HG03342 (cell line): Measurements from ENCODE around the gene FNDC10.

Source experiments
- ATAC-seq: cut with Tn5 transposase; IDR thresholded peaks from one replicate; pipeline ENCODE4 v1.9.1; 2021; ENCODE audit warnings: mild to moderate bottlenecking, moderate library complexity; ENCODE audit not compliant: unreplicated experiment

The FNDC10 gene

DNA sequence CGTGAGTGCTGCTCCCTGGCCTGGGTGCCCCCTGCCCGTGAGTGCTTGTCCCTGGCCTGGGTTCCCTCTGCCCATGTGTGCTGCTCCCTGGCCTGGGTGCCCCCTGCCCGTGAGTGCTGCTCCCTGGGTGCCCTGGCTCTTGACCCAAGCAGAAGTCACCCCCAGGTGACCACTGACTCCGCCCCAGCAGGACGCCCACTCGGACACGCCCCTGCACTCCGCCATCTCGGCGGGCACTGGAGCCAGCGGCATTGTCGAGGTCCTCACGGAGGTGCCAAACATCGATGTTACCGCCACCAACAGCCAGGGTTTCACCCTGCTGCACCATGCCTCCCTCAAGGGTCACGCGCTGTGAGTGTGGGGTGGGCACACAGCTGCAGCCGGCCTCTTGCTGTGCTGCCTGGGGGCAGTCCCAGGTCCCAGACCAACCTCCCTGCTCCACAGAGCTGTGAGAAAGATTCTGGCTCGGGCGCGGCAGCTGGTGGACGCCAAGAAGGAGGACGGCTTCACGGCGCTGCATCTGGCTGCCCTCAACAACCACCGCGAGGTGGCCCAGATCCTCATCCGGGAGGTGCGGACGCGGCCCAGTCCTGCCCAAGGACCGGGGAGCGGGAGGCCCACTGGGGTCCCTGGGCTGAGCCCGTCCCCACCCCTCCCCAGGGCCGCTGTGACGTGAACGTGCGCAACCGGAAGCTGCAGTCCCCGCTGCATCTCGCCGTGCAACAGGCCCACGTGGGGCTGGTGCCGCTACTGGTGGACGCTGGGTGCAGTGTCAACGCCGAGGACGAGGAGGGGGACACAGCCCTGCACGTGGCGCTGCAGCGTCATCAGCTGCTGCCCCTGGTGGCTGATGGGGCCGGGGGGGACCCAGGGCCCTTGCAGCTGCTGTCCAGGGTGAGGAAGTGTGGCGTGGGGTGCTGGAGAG lies 28.2 kb upstream of the FNDC10 start:
- ATAC-seq: no peak

DNA sequence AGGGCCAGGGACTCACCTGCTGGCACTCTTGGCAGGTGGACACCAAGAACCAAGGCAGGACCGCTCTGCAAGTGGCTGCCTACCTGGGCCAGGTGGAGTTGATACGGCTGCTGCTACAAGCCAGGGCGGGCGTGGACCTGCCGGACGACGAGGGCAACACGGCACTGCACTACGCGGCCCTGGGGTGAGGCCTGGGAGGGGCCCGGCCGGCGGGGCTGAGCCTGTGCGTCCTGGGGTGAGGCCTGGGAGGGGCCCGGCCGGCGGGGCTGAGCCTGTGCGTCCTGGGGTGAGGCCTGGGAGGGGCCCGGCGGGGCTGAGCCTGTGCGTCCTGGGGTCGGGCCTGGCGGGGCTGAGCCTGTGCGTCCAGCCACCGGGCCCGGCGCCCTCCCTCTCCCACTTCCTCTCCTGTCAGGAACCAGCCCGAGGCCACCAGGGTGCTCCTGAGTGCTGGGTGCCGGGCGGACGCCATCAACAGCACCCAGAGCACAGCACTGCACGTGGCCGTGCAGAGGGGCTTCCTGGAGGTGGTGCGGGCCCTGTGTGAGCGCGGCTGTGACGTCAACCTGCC lies 27.4 kb upstream of the FNDC10 start:
- ATAC-seq: no peak

DNA sequence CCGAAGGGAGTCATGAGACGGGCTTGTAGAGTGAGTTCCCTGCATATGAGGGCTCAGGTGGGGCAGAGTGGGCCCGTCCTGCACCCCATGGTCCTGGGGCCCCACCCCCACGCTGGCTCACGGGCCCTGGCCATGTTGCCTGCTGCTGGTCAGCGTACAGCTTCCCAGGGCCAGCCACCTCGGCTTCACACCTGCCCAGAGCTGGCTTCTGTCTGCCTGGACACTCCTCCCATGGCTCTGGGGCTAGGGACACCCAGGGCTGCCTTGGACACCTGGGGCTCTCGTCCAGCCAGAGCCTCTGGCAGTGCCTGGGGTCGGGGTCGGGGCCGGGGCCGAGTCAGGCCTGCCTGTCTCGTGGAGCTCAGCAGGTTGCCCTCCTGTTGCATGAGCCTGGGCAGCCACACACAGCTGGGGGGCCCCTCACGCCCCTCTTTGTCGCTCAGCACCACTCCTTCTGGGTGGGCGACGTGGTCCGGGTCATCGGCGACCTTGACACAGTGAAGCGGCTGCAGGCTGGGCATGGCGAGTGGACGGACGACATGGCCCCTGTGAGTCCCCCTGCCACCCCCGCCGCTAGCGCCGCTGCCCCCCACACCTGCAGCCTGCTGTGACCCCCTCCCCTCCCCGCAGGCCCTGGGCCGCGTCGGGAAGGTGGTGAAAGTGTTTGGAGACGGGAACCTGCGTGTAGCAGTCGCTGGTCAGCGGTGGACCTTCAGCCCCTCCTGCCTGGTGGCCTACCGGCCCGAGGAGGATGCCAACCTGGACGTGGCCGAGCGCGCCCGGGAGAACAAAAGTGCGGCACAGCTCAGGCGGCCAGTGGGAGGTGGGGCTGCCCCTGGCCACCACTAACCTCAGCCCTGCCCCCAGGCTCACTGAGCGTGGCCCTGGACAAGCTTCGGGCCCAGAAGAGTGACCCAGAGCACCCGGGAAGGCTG lies 26.5 kb upstream of the FNDC10 start:
- no peak for ATAC-seq

DNA sequence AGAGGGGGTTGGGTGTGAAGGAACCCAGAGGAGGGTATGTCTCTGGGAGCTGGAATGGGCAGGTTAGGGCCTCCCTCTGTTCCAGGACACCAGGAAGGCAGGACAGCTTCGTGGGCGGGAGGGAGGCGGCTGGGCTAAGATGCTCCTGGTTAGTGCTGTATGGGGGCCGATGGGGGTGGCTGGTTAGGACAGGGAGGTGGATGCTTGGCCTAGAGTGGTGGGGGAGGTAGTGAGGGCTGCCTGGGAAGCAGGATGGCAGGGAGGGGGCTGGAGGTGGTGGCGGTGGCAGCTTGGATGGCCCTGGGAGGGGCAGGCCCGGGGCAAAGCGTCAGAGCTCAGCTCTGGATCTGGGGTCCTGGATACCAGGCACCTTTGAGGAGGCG lies 25.9 kb upstream of the FNDC10 start:
- ATAC-seq: no peak

DNA sequence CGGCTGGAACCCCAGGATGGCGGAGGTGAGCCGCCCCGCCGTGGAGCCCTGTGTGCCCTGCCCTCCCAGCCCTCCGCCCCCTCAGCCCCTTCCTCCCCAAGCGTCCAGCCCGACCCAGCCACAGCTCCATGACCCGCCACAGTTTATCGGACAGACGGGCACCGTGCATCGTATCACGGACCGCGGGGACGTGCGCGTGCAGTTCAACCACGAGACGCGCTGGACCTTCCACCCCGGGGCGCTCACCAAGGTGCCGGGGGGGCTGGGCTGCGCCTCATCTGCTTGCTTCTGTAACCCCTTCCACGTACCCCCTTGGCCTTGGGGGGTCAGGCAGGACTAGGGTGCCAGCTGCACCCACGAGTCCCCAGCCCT lies 25.5 kb upstream of the FNDC10 start:
- no peak for ATAC-seq

DNA sequence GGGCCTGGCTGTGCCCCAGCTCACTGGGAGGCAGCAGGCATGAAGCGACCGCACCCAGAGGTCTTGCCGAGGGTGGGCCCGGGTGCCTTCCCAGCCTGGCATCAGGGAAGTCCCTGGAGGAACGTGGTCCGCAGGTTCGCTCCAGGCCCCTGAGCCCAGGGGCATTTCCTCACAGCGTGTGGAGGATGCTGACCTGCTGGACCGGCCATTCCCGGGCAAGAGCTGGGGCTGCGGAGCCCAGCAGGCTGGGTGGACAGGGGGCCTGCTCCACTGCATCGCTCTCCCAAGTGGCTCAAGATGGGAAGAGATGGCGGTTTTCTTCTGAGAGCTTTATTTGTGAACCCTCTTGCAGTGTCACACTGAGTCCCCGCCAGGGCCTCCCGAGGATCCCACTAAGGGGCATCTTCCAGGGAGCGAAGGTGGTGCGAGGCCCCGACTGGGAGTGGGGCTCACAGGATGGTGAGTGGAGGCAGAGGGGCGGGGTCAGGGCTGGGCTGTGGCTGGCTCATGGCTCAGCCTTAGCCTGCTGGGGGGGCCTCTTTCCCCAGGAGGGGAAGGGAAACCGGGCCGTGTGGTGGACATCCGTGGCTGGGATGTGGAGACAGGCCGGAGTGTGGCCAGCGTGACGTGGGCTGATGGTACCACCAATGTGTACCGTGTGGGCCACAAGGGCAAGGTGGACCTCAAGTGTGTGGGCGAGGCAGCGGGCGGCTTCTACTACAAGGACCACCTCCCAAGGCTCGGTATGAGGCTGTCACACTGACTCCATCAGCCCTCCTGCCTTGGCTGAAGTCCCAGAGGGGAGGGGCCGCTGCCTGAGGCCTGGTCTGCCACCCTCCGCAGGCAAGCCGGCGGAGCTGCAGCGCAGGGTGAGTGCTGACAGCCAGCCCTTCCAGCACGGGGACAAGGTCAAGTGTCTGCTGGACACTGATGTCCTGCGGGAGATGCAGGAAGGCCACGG lies 24.8 kb upstream of the FNDC10 start:
- ATAC-seq: no peak

DNA sequence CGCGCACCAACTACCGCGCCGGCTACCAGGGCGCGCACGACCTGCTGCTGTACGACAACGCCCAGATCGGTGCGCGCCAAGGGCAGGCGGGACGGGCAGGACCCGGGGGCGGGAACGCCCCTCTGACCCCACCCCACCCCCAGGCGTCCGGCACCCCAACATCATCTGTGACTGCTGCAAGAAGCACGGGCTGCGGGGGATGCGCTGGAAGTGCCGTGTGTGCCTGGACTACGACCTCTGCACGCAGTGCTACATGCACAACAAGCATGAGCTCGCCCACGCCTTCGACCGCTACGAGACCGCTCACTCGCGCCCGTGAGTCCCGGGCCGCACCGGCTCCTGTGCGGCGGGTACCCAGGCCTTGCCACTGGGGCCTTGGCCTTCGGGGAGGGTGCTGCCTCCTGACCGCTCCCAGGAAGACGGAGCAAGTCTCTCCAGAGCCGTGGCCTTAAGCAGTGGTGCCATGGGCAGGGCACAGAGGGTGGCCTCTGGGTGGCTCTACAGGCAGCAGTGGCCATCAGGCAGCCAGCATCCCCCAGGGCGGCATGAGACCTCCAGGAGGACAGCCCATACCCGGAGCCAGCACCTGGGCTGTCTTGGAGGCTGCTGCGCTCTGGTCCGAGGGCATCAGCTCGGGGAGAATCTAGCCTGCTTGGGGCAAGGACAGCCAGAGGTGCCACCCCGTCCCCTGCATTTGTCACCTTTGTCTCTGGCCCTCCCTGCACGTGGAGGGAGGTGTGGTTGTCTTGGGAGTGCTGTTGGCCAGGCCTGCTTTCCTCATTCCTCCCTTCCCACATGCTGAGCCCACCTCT lies 23.9 kb upstream of the FNDC10 start:
- ATAC-seq: no peak

DNA sequence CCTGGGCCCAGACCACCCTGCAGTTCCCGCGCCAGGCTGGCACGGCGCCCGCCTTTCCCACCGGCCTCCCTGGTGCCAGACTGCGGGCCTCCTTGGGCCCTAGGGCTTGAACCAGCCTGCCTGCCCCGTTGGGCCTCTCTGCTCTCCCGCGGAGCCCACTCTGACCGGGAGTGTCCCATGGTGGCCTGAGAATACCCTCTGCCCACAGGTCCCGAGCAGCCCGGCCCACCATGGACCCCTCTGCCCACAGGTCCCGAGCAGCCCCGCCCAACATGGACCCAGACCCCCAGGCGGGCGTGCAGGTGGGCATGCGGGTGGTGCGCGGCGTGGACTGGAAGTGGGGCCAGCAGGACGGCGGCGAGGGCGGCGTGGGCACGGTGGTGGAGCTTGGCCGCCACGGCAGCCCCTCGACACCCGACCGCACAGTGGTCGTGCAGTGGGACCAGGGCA lies 23.3 kb upstream of the FNDC10 start:
- ATAC-seq: no peak

DNA sequence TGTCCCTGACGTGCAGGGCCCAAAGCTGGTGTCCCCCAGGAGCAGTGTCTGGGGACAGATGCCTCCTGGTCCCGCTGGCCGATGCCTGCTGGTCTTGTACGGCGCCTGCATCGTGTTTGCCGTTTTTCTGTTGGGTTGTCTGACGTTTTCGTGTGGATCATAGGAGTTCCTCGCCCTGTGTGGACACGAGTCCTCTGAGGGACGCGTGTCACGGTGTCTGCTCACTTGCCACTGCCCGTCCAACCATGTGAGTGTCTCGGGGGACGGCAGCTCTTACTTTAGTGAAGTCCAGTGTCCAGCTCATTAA lies 22.8 kb upstream of the FNDC10 start:
- no peak for ATAC-seq

DNA sequence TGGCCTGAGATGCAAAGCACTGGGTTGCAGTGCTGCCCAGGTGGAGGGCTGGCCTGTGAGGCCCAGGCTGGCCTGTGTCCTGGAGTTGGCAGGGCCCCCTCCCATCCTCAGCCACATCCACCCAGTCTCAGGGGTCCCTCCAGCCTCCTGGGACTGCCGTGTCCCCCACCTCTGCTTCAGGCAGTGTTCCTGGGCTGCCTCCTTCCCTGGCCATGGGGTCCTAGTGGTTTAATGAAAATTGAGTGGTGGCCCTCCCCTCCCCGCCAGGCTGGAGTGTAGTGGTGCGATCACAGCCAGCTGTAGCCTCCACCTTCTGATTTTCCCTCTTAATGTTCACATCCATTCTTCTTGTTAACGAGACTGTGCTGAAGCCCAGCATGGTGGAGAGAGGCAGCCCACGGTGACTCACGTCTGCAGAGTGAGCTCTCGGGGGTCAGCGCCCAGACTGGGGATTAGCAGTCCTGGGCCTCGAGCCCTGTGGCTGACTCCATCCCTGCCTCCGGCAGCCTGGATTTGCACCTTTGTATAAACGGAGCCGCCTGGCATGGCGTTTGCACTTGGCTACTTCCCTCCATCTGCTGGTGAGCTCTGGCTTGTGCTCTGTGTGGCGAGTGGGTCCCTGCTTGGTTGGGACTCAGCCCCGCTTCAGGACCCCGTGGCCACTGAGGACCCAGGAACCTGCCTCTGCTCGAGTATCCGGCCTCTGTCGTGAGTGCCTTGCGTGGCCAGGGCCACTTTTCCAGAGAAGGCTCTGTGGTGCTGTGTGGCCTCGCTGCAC lies 22.3 kb upstream of the FNDC10 start:
- ATAC-seq: no peak

DNA sequence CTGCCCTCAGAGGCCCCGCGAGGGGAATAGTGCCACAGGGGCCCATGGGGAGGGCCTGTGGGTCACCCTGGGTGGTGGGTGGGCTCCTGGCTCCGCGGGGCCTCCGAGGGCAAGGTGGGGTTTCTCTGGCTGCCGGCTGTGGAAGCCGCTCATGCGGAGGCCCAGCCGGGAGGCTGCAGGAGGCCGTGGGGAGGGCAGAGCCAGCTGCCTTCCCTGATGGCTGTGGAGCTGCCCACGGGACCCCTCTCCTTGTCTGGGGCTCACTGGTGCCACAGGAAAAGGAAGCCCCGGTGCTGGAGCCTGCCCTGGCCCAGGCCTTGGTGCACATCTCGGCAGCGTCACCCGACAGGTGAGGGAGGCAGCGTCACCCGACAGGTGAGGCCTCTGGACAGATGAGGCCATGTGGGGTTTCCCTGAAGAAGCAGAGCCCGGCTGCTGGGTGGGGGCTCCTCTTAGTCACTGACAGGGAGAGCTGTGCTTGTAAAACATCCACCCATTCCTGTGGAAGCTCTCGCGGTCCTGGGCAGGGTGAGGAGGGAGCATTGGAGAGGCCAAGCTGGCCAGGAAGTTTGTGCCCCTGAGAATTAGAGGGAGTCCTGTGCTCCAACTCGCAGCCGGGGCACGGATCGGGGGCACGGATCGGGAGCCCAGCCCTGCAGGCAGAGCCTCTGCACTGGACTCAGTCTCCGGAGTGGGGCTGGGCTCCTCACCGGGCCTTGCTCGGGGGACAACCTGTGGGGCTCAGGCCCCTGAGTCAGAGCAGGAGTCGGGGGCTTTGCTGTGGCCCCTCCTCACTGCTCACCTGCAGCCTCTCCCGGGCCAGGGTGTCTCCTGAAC lies 21.5 kb upstream of the FNDC10 start:
- no peak for ATAC-seq

DNA sequence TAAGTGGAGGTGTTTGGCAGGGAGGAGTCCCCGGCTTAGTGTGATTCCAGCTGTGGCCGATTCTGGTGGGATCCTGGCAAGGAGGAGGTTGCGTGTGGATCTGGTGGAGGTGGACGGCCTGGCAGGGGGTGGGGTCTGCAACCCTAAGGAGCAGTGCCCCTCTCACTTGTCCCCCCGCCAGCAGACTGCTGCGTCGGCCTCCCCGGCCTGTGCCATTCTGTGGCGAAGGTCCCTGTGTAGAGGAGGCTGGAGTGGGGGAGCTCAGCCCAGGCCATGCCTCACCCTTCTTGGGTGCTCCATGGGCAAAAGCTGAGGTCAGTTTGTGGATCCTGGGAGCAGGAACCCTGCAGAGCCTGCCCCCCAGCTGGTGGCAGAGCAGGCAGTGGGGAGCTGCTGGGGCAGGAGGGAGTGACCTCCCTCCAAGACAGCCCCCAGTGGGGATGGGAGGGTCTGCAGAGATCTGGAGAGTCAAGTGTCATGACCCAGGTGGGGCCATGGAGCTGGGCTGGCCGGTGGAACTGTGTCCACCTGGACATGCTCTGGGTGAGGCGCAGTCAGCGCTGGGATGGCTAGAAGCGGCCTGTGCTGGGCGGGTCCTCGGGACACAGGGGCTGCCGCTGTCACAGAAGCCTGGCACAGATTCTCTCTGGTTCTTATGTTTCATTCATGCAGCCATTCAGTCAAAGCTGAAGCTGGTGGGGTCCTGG lies 20.7 kb upstream of the FNDC10 start:
- ATAC-seq: no peak

DNA sequence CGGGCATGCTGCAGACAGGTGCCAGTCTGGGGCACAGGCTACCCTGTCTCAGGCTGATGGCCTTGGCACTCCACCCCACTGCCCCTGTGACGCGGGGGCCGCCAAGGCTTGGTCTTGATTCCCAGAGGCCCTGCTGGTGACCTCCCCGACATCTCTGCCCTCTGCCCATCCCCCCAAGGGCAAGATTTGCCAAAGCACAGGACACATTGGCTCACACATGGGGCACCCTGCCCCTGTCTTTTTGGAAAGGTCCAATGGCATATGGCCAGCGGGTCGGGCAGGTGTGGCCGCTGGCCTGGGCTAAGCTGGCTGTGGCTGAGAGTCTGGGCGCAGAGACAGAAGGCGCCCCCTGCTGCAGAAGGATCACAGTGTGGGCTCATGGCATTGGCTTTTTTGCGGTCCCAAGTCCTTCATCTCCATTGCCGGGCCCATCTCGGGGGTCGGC lies 20.0 kb upstream of the FNDC10 start:
- ATAC-seq: no peak

DNA sequence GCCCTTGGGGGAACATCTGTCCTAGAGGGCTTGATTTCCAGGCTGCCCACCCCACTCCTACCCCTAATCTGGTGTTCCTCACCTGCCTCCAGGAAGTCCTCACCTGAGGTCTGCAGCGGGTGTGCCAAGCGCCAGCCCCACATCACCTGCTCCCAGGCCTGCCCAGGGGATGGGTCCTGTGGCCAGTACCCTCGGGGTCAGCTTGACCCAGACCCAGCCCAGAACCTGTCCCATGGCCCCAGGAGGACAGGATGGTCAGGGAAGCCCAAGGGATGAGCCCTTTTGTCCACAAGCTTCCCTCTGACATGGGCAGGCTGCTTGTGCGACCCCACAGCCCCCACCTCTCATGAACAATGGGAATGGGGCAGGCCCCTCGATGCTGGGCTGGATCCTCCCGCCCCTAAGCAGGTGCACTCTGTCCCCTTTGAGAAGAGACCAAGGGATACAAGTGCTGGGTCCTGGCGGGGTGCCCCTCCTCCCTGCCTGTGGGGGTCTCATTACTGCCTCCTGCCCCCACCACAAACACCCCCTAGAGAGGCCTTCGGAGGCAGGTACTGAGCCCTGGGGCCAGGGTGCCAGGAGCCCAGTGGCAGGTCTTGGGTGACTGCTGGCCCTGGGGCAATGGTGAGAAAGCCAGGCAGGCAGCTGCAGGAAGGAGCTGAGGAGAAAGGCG lies 18.6 kb upstream of the FNDC10 start:
- ATAC-seq: no peak

DNA sequence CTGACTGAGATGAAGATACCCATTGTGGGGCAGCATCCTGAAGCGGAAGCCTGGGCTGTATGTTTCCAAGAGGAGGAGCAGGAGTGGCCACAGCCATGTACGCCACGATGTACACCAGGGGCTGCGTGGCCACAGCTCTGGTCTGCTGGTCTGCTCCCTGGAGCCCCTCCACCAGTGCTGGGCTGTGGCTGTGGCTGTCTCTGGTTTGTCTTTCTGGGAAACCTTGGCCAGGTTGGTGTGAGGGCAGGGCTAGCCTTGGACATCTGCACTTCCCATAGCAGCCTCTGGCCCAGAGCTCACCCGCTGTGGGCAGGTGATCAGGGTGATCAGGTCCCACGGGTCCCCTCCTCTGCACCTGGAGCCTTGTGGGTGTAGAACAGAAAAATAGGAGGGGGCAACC lies 18.0 kb upstream of the FNDC10 start:
- no peak for ATAC-seq

DNA sequence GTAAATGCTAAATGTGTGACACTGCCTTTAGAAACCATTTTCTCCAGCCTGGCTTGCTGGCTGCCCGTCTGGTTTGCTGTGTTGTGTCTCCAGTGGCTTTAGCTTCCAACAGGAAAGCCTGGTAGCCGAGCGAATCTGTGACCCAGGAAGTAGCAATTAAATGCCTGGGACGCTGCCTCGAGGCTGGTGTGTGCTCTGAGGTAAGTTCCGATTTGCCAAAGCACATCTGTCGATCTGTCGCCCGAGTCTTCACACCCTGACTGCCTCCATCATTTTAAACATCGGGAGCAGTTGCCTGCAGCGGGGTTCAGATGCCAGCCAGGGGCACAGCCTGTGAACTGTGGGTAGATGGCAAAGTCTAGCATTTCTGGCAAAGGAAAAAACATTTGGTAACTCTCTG lies 17.6 kb upstream of the FNDC10 start:
- no peak for ATAC-seq

DNA sequence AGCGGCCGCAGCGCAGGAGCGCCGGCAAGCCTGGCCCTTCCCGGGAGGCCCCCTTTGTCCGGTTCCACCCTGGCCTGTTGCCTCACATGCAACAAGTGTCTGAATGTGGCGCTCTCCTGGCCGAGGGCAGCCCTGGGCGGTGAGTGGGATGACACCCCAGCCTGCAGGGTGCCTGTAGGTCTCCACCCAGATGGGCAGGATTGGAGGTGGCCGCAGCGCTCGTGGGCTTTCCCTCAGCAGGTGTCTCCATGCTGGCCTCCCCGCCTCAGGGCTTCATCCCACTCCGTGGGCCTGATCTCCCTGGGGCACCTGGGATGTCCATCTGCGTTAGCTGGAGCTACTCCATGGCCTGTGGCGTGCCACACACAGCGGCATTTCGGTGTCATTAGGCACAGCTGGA lies 16.9 kb upstream of the FNDC10 start:
- ATAC-seq: no peak
